NCI-H1105 (cell line): ENCODE measurements around the gene OLA1.

Experiments
- DNase-seq: peaks from one replicate; lab custom pipeline; 2025; lab: John Stamatoyannopoulos, UW

Gene OLA1

GRCh38 chr2:174063492-174064092 is 184.7 kb downstream of the OLA1 start:
- no peak for DNase-seq

GRCh38 chr2:174062934-174063333 is 185.4 kb downstream of the OLA1 start:
- no peak for DNase-seq

GRCh38 chr2:174059884-174060244 is 188.5 kb downstream of the OLA1 start:
- DNase-seq, result no peak

- DNase-seq, result no peak
Measured at GRCh38 chr2:174059178-174059883, 189.0 kb downstream of the OLA1 start.

- DNase-seq, result no peak
Measured at GRCh38 chr2:174058456-174058855, 189.9 kb downstream of the OLA1 start.

GRCh38 chr2:174058026-174058425 is 190.3 kb downstream of the OLA1 start:
- DNase-seq, result no peak

- DNase-seq, result no peak
Measured at GRCh38 chr2:174054926-174055325, 193.4 kb downstream of the OLA1 start.

GRCh38 chr2:174053355-174054151 is 194.8 kb downstream of the OLA1 start:
- no peak for DNase-seq

- DNase-seq, result no peak
Measured at GRCh38 chr2:174052584-174052976, 195.8 kb downstream of the OLA1 start.

GRCh38 chr2:174051741-174052583 is 196.4 kb downstream of the OLA1 start:
- no peak for DNase-seq

GRCh38 chr2:174051068-174051467 is 197.3 kb downstream of the OLA1 start:
- DNase-seq, result no peak

- no peak for DNase-seq
Measured at GRCh38 chr2:174049895-174050294, 198.4 kb downstream of the OLA1 start.

GRCh38 chr2:174048243-174048642 is 200.1 kb downstream of the OLA1 start:
- no peak for DNase-seq

GRCh38 chr2:174047746-174048145 is 200.6 kb downstream of the OLA1 start:
- no peak for DNase-seq

- DNase-seq, result no peak
Measured at GRCh38 chr2:174046172-174046571, 202.2 kb downstream of the OLA1 start.

- no peak for DNase-seq
Measured at GRCh38 chr2:174044556-174044955, 203.8 kb downstream of the OLA1 start.

- no peak for DNase-seq
Measured at GRCh38 chr2:174040417-174040701, 208.0 kb downstream of the OLA1 start.

- DNase-seq, result peak; percentile 58
Measured at GRCh38 chr2:174039551-174040416, 208.5 kb downstream of the OLA1 start.

- DNase-seq, result no peak
Measured at GRCh38 chr2:174038462-174038861, 209.9 kb downstream of the OLA1 start.

- DNase-seq, result no peak
Measured at GRCh38 chr2:174036825-174037224, 211.5 kb downstream of the OLA1 start.

- DNase-seq, result no peak
Measured at GRCh38 chr2:174035981-174036742, 212.2 kb downstream of the OLA1 start.
